A673 (cell line): ENCODE data around the gene CUL9. TPM values are rescaled to one million over a fixed set of nuclear protein-coding genes. Genes with fewer than 3 reads are reported as not detected.

Experiments
- BruUV-seq: library from RNA; stranded (reverse); fragments of 400-500 nt; replicated peaks from 2 replicates; lab custom pipeline; 2021; lab: Mats Ljungman, UMichigan
- CTCF ChIA-PET: fragments of 300-600 bp; sonication (Branson Sonifier 250); formaldehyde crosslinking; loops from one replicate; lab custom pipeline; 2022; ENCODE audit warnings: antibody characterized with exemption; lab: Charles Lee
- POLR2A ChIA-PET: fragments of 300-600 bp; sonication (Branson Sonifier 250); formaldehyde crosslinking; loops from one replicate; lab custom pipeline; 2022; ENCODE audit warnings: antibody characterized with exemption; ENCODE audit not compliant: low non-redundant PET; lab: Charles Lee
- DNase-seq: peaks from one replicate; pipeline ENCODE4 v3.0.0-alpha.2; 2015; ENCODE audit warnings: low spot score
- H3K27ac ChIP-seq: fragments of 200-600 bp; sonication (generic); 2 replicates; pipeline ENCODE4 v1.5.1; 2016; ENCODE audit warnings: mixed run types, low read depth, mild to moderate bottlenecking, mixed read lengths, antibody characterized with exemption, low read length; ENCODE audit not compliant: poor library complexity, severe bottlenecking
- H3K27me3 ChIP-seq: fragments of 200-600 bp; sonication (generic); replicated peaks from 2 replicates; pipeline ENCODE4 v1.6.1; 2017; ENCODE audit warnings: mixed run types, low read depth, mild to moderate bottlenecking, mixed read lengths, antibody characterized with exemption, low read length; ENCODE audit not compliant: insufficient read depth, poor library complexity
- H3K36me3 ChIP-seq: fragments of 200-600 bp; sonication (generic); 2 replicates; pipeline ENCODE4 v1.6.1; 2016; ENCODE audit warnings: mixed run types, mild to moderate bottlenecking, mixed read lengths, antibody characterized with exemption, low read length; ENCODE audit not compliant: insufficient read depth, poor library complexity, severe bottlenecking
- H3K4me1 ChIP-seq: fragments of 200-600 bp; sonication (generic); 2 replicates; pipeline ENCODE4 v1.6.1; 2017; ENCODE audit warnings: mixed run types, mild to moderate bottlenecking, mixed read lengths, antibody characterized with exemption, low read length; ENCODE audit not compliant: insufficient read depth, poor library complexity, severe bottlenecking
- H3K4me3 ChIP-seq: fragments of 200-600 bp; sonication (generic); 2 replicates; pipeline ENCODE4 v1.5.1; 2016; ENCODE audit warnings: low read depth, mixed run types, mild to moderate bottlenecking, mixed read lengths, low read length; ENCODE audit not compliant: poor library complexity, severe bottlenecking
- H3K9me3 ChIP-seq: fragments of 200-600 bp; sonication (generic); 2 replicates; pipeline ENCODE4 v1.6.1; 2016; ENCODE audit warnings: mixed run types, low read depth, mild to moderate bottlenecking, mixed read lengths, antibody characterized with exemption, low read length; ENCODE audit not compliant: poor library complexity, severe bottlenecking
- EZH2 ChIP-seq: fragments of 200-600 bp; sonication (generic); IDR thresholded peaks from 2 replicates; pipeline ENCODE4 v1.6.1; 2017; ENCODE audit warnings: borderline replicate concordance, low read depth, mild to moderate bottlenecking, mixed read lengths, antibody characterized with exemption, low read length; ENCODE audit not compliant: poor library complexity, severe bottlenecking
- intact Hi-C: fragments of 100-400 bp; cut with micrococcal nuclease; formaldehyde crosslinking; loops from one replicate; pipeline ENCODE4 v1.10.0; 2022; ENCODE audit not compliant: unreplicated experiment
- total RNA-seq: library from RNA; stranded (reverse); gene quantifications from 2 replicates; pipeline ENCODE4 v1.2.3, GENCODE V29; 2021
- TF ChIP-seq, protein P1 (sequence below): fragments of 300-800, 200-600 bp; sonication (generic); conservative IDR thresholded peaks from 2 replicates; pipeline ENCODE4 v1.5.1; 2017; ENCODE audit warnings: low read depth, mild to moderate bottlenecking, antibody characterized with exemption, low read length, moderate library complexity, mixed read lengths

The CUL9 gene
- total RNA-seq, 1 experiment from 2014 or later: 38.7 TPM

DNA sequence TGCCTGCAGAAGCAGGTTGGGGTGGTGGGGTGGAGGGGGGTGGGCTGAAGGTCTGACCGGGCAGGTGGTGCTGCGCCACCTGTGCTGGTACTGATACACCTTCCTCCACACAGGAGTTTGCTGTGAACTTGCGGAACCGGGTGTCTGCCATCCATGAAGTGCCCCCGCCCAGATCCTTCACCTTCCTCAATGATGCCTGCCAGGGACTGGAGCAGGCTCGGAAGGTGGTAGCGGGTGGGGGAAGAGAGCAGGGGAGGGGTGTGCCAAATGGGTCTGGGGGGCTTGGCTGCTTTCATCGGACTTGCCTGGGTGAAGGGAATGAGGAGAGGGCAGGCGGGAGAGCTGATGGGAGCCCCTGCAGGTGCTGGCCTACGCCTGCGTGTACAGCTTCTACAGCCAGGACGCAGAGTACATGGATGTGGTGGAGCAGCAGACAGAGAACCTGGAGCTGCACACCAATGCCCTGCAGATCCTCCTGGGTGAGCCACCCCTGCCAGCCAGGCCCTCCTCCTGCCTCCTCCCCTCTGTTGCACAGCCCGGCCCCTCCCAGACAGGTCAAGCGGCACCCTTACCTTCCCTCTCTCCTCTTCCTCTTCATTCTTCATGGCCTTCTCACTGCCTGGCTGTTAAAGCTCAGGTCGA lies 40.5 kb downstream of the CUL9 start:
- TF ChIP-seq, protein P1, sequence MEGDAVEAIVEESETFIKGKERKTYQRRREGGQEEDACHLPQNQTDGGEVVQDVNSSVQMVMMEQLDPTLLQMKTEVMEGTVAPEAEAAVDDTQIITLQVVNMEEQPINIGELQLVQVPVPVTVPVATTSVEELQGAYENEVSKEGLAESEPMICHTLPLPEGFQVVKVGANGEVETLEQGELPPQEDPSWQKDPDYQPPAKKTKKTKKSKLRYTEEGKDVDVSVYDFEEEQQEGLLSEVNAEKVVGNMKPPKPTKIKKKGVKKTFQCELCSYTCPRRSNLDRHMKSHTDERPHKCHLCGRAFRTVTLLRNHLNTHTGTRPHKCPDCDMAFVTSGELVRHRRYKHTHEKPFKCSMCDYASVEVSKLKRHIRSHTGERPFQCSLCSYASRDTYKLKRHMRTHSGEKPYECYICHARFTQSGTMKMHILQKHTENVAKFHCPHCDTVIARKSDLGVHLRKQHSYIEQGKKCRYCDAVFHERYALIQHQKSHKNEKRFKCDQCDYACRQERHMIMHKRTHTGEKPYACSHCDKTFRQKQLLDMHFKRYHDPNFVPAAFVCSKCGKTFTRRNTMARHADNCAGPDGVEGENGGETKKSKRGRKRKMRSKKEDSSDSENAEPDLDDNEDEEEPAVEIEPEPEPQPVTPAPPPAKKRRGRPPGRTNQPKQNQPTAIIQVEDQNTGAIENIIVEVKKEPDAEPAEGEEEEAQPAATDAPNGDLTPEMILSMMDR: no peak
- TF ChIP-seq EZH2: no peak
- Histone ChIP-seq H3K4me3 (no peak overlapping the region), H3K36me3 (peaks cover 17% of the 10 kb centered on the region), H3K27ac (no peak overlapping the region), H3K4me1 (no peaks in the 10 kb centered on the region), H3K9me3 (no peaks in the 10 kb centered on the region), H3K27me3 (no peaks in the 10 kb centered on the region)
- POLR2A ChIA-PET: no interaction called here
- no TSS peak for BruUV-seq
- DNase-seq: no peak
- CTCF ChIA-PET: no interaction called here
- intact Hi-C loops: no loop called here

DNA sequence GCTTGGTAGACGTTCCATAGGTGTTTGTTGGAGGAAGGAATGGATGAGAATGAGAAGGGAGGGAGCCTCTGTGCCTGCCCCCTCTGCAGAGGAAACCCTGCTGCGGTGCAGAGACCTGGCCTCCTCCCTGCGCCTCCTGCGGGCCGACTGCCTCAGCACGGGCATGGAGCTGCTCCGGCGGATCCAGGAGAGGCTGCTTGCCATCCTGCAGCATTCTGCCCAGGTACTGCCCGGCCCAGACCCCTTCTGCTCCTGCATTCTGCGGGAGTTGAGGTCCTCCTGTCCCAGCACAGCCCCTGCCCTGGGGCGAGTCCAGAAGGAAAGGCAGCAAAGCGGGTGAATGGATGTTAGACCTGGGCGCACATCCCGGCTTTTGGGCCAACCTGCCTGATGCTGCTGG lies 41.2 kb downstream of the CUL9 start:
- Histone ChIP-seq H3K4me1 (no peaks in the 10 kb centered on the region), H3K4me3 (no peak overlapping the region), H3K9me3 (no peaks in the 10 kb centered on the region), H3K27me3 (no peaks in the 10 kb centered on the region), H3K27ac (no peak overlapping the region), H3K36me3 (peaks cover 17% of the 10 kb centered on the region)
- TF ChIP-seq EZH2: no peak
- TF ChIP-seq, protein P1: no peak
- POLR2A ChIA-PET: no interaction called here
- CTCF ChIA-PET: no interaction called here
- no TSS peak for BruUV-seq
- DNase-seq: no peak
- intact Hi-C loops: no loop called here

DNA sequence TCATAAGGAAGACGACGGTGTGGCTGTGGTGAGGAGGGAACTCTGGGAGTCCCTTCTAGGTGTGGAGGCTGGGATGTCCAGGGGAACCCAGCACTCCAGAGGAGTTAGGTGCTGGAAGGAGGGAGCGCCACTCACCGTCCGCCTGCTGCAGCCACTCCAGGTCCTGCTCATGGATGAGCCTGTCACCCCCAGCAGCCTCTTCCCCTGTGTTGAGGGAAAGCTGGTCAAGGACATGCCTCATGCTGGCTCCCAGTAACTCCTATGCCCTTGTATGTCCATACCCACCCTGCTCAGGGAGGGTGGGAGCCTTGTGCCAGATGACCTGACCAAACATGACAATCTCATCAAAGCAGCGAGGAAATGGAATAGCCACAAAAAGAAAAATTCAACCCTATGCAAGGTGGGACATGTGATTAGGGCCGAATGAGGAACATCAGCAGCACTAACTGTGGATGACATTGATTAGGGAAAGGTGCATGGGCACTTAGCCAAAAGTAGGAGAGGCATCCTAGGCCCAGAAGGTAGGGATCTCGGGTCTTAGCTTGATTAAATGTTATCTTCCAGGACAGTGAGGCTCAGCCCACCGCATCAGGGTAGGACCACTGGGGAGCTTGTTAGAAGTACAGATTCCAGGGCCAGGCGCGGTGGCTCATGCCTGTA lies 44.3 kb downstream of the CUL9 start:
- Histone ChIP-seq H3K27ac (no peak overlapping the region), H3K4me1 (no peaks in the 10 kb centered on the region), H3K4me3 (no peak overlapping the region), H3K36me3 (peaks cover 17% of the 10 kb centered on the region), H3K27me3 (no peaks in the 10 kb centered on the region), H3K9me3 (no peaks in the 10 kb centered on the region)
- intact Hi-C loops: no loop called here
- no peak for DNase-seq
- ChIA-PET CTCF (no interaction called here), POLR2A (no interaction called here)
- no peak for TF ChIP-seq EZH2
- TF ChIP-seq, protein P1: no peak
- no TSS peak for BruUV-seq
